Heart right ventricle (tissue), 16 donors: ENCODE measurements around the gene ANKRD13D. TPM values are rescaled to one million over a fixed set of nuclear protein-coding genes. Genes with fewer than 3 reads are reported as not detected.
"Not testable (repeated sequence)": the region's sequence is repeated elsewhere in the genome, so short reads cannot be mapped to it uniquely, and the experiment has no call there.

Experiments
- ATAC-seq, 8 donors: fragments of 200-7000 bp; cut with Tn5 transposase; one replicate each; pipeline ENCODE4 v1.9.1; 2020; ENCODE audit warnings: mild to moderate bottlenecking in 8 of 8, moderate library complexity in 8 of 8, moderate number of reproducible peaks in 1 of 8
- DNase-seq, 2 donors: peaks; one replicate each; pipeline ENCODE4 v3.0.0-alpha.2; 2020
- H3K27ac ChIP-seq, 10 donors: fragments of 200-600 bp; sonication (generic) in 2 of 10; one replicate each; pipeline versions ENCODE4 v1.5.0 to v1.8.0; 2020 to 2022; ENCODE audit warnings: mild to moderate bottlenecking in 3 of 10
- H3K27me3 ChIP-seq, 7 donors: fragments of 200-600 bp; one replicate each; pipeline ENCODE4 v1.8.0; 2021 to 2022; ENCODE audit warnings: mild to moderate bottlenecking in 2 of 7
- H3K36me3 ChIP-seq, 9 donors: fragments of 200-600 bp; sonication (generic) in 1 of 9; one replicate each; pipeline versions ENCODE4 v1.5.0 to v1.8.0; 2020 to 2022; ENCODE audit warnings: mild to moderate bottlenecking in 2 of 9
- H3K4me1 ChIP-seq, 9 donors: fragments of 200-600 bp; sonication (generic) in 1 of 9; one replicate each; pipeline versions ENCODE4 v1.5.0 to v1.8.0; 2020 to 2022; ENCODE audit warnings: mild to moderate bottlenecking in 4 of 9
- H3K4me3 ChIP-seq, 10 donors: fragments of 200-600 bp; sonication (generic) in 2 of 10; one replicate each; pipeline versions ENCODE4 v1.5.0 to v1.8.0; 2020 to 2022; ENCODE audit warnings: mild to moderate bottlenecking in 7 of 10, moderate library complexity in 2 of 10
- H3K9me3 ChIP-seq, 11 donors: fragments of 200-600 bp in 10 of 11; sonication (generic) in 2 of 11; one replicate each; pipeline versions ENCODE4 v1.5.0 to v1.8.0; 2013 to 2022; ENCODE audit warnings: mild to moderate bottlenecking in 2 of 11, control low read depth in 1 of 11, moderate library complexity in 1 of 11
- CTCF ChIP-seq, 9 donors: fragments of 200-600 bp; sonication (generic) in 2 of 9; IDR thresholded peaks; one replicate each; pipeline versions ENCODE4 v1.5.0 to v1.8.0; 2021 to 2022; ENCODE audit warnings: antibody characterized with exemption in 9 of 9, mild to moderate bottlenecking in 5 of 9, moderate library complexity in 1 of 9
- WGBS, 2 donors: extraction: QIAGEN DNeasy Blood & Tissue Kit; methylation state at CpG; one replicate each; pipeline ENCODE4 v1.1.7; 2013; ENCODE audit warnings: inconsistent platforms in 1 of 2; 5-methylcytosine and 5-hydroxymethylcytosine counted together
- intact Hi-C, 10 donors: fragments of 100-400 bp; cut with DNase I; formaldehyde crosslinking; loops; one replicate each; pipeline versions ENCODE4 v1.11.1 to v1.14.2; 2022
- polyA plus RNA-seq, 2 donors: library from polyadenylated mRNA; stranded (reverse); fragments of 200-250 nt; gene quantifications; one replicate each; pipeline ENCODE4 v1.2.3, GENCODE V29; 2013
- total RNA-seq, 10 donors: library from RNA; stranded (reverse); fragmentation: NEBNext Ultra II Directional in 3 of 10; extraction: Animal tissue kit (Norgen Biotek cat#: 25700) in 3 of 10; gene quantifications; one replicate each; pipeline versions ENCODE4 v1.2.1 to v1.2.4, GENCODE V29; 2021 to 2023
- donor health status: Arrhythmogenic right ventricular cardiomyopathy.
- donor health status: ischemic (EF 13 %, LVEDD 7.1; RV severe dilation, severe dysfunction).
- donor health status: healthy with polysubstance abuse.
- donor health status: DM: no; HTN: yes; CAD: no.
- donor health status: DM: no; HTN: no; CAD: no.
- donor health status: ischemic (EF 25% LVEDD 6.9; RV normal size, moderate dysfunction).
- donor health status: ischemic (EF 25% LVEDD 5.7; RV mildly dilated, moderate dysfunction).
- donor health status: healthy.
- donor health status: DM: yes; HTN: yes; CAD: no.
- donor health status: Ischemic cardiomyopathy.
- donor health status: ischemic (EF 35%, LVEDD 5.7; RV mildly dilated, moderate dysfunction).
- donor health status: nonischemic (EF 11% LVEDD 7.7; RV severe dilation, severe dysfunction).
- donor health status: DM: yes; HTN: yes; CAD: no.
- donor health status: PGD.
- donor health status: ischemic (EF 29% LVEDD 5.4; RV normal size, mild dysfunction).
- donor health status: nonischemic (EF 23%, LVEDD 6.1; RV moderate dilation, normal function).

ANKRD13D gene
- total and polyA plus RNA-seq, 12 donors = 7.9 to 39.4 (median 13.3) TPM

GRCh38 chr11:67316882-67317204, 27.7 kb downstream of the ANKRD13D start:
- peak overlapping the region; percentile 68 to 94 (median 78) for H3K4me3 ChIP-seq
- intact Hi-C loops = loop anchor here (1.0 to 10.0 kb wide), 11 partner anchors 28 to 232 kb away; partner anchors contain the start of genes GRK2 (in 8 of the 10) and ANKRD13D (in 1 of the 10)
- no peaks in the 10 kb centered on the region for H3K9me3 ChIP-seq
- H3K27ac ChIP-seq = peak overlapping the region; percentile 84 to 97 (median 94)
- peaks cover 0 to 1% (median 0%) of the 10 kb centered on the region in 9 donors for H3K36me3 ChIP-seq
- 1% methylated on average over 10 of the region's 10 CpGs for whole genome bisulfite sequencing, 2 donors
- peaks cover 4 to 35% (median 19%) of the 10 kb centered on the region in 9 donors for H3K4me1 ChIP-seq
- DNase-seq (no peak), ATAC-seq (no peak)
- no peaks in the 10 kb centered on the region for H3K27me3 ChIP-seq
- TF ChIP-seq CTCF (IDR thresholded peaks at IDR 0.05) = no peak

GRCh38 chr11:67317205-67317887, 28.2 kb downstream of the ANKRD13D start:
- Histone ChIP-seq H3K4me3 (peak overlapping the region; percentile 68 to 94 (median 78)), H3K4me1 (peaks cover 4 to 30% (median 19%) of the 10 kb centered on the region in 9 donors), H3K27ac (peak overlapping the region; percentile 84 to 97 (median 94)), H3K36me3 (peaks cover 0 to 6% (median 0%) of the 10 kb centered on the region in 9 donors), H3K9me3 (no peaks in the 10 kb centered on the region), H3K27me3 (no peaks in the 10 kb centered on the region)
- 0% methylated on average over 55 of the region's 55 CpGs for WGBS, 2 donors
- peak; percentile 92 to 99 (median 97) for TF ChIP-seq CTCF (IDR thresholded peaks at IDR 0.05)
- peak; percentile 96 to 97 for DNase-seq
- intact Hi-C loops = loop anchor here (1.0 to 10.0 kb wide), 11 partner anchors 29 to 233 kb away; partner anchors contain the start of genes GRK2 (in 8 of the 10) and ANKRD13D (in 1 of the 10)
- ATAC-seq = peak; percentile 93 to 97 (median 96)

- H3K4me3 ChIP-seq = peak overlapping the region; percentile 68 to 94 (median 78)
- peak in 6 of 8 donors; percentile 22 to 42 (median 32) for ATAC-seq
- no peaks in the 10 kb centered on the region for H3K27me3 ChIP-seq
- DNase-seq = no peak
- H3K9me3 ChIP-seq = no peaks in the 10 kb centered on the region
- peaks cover 4 to 23% (median 19%) of the 10 kb centered on the region in 9 donors for H3K4me1 ChIP-seq
- no peak for TF ChIP-seq CTCF (IDR thresholded peaks at IDR 0.05)
- intact Hi-C loops = loop anchor here (1.0 to 10.0 kb wide), 11 partner anchors 29 to 233 kb away; partner anchors contain the start of genes GRK2 (in 8 of the 10) and ANKRD13D (in 1 of the 10)
- H3K36me3 ChIP-seq = peaks cover 0 to 7% (median 0%) of the 10 kb centered on the region in 9 donors
- peak overlapping the region in 9 of 10 donors; percentile 84 to 97 (median 95) for H3K27ac ChIP-seq
- 1% methylated on average over 53 of the region's 53 CpGs for WGBS, 2 donors
These were observed 28.9 kb downstream of the ANKRD13D start for GRCh38 chr11:67317888-67318555.

GRCh38 chr11:67318876-67319275, 29.8 kb downstream of the ANKRD13D start:
- H3K9me3 ChIP-seq, ATAC-seq, H3K27ac ChIP-seq, H3K27me3 ChIP-seq, DNase-seq: not testable (repeated sequence)
- H3K4me1 ChIP-seq = peaks cover 4 to 23% (median 17%) of the 10 kb centered on the region in 9 donors
- intact Hi-C loops = loop anchor here in 5 of 10 donors (5.0 to 10.0 kb wide), 3 partner anchors 52 to 234 kb away; partner anchors contain the start of gene GRK2 (in 1 of the 5)
- H3K4me3 ChIP-seq = peak overlapping the region in 4 of 10 donors; percentile 68 to 94 (median 77)
- peaks cover 0 to 11% (median 0%) of the 10 kb centered on the region in 9 donors for H3K36me3 ChIP-seq
- WGBS, 2 donors = 89 to 96% methylated on average over 12 of the region's 12 CpGs
